ENCODE results near the gene METTL25. TPM values are rescaled to one million over a fixed set of nuclear protein-coding genes. Genes with fewer than 3 reads are reported as not detected.

METTL25 gene
- total and polyA plus RNA-seq, 10 of the 15 experiments (the other 5 are each of a cell fraction or from before 2014, with no cell fraction given), result 5.6 to 11.3 (median 8.0) TPM

DNA sequence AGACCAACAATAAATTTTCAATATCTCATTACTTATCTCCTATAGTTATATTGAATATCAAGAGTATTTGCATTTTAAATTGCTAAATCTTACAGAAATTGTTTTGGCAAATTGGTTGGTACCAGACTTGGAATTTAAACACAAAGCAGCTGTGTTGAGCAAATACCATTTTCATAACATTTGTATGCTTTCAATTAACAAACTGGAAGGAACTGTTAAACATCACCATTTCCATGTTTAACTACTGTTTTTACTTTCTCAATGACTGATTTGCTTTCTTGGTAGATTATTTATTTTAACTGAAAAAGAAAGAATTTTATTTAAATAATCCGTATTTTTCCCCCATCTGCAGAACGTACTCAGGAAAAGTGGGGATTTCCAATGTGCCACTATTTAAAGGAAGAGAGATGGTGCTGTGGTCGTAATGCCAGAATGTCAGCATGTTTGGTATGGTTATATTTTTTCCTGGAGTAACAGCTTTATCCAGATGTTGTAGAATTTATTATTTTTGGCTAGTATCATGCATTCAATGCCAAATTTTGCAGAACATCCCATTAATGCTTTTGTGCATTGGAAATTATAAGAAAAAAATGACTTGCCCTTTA lies 72.3 kb downstream of the METTL25 start:
- DNase-seq (ENCODE audit: low read depth, low spot score) (no peak), FAIRE-seq (no peak), ATAC-seq (no peak)
- no peak for TF ChIP-seq TCF7 (IDR thresholded peaks at IDR 0.05; ENCODE audit: borderline replicate concordance)
- no peak for TF ChIP-seq RUNX3 (IDR thresholded peaks at IDR 0.05; ENCODE audit: low read length)
- no peak for TF ChIP-seq IKZF1 (conservative IDR thresholded peaks at IDR 0.05)
- TF ChIP-seq SMC3 (IDR thresholded peaks at IDR 0.05; ENCODE audit: borderline replicate concordance, low read length), result no peak
- no peak for TF ChIP-seq MTA3 (IDR thresholded peaks at IDR 0.05; ENCODE audit: borderline replicate concordance, low read length)
- TF ChIP-seq RFX5 (IDR thresholded peaks at IDR 0.05; ENCODE audit: low read depth, low read length), result no peak
- TF ChIP-seq, protein P1, sequence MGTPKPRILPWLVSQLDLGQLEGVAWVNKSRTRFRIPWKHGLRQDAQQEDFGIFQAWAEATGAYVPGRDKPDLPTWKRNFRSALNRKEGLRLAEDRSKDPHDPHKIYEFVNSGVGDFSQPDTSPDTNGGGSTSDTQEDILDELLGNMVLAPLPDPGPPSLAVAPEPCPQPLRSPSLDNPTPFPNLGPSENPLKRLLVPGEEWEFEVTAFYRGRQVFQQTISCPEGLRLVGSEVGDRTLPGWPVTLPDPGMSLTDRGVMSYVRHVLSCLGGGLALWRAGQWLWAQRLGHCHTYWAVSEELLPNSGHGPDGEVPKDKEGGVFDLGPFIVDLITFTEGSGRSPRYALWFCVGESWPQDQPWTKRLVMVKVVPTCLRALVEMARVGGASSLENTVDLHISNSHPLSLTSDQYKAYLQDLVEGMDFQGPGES (IDR thresholded peaks at IDR 0.05), result no peak
- TF ChIP-seq, protein P2, sequence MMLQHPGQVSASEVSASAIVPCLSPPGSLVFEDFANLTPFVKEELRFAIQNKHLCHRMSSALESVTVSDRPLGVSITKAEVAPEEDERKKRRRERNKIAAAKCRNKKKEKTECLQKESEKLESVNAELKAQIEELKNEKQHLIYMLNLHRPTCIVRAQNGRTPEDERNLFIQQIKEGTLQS (IDR thresholded peaks at IDR 0.05; ENCODE audit: borderline replicate concordance, extremely low read depth, low read depth, low read length), result no peak
- no peak for TF ChIP-seq TARDBP (IDR thresholded peaks at IDR 0.05; ENCODE audit: borderline replicate concordance)
- intact Hi-C loops (cut with micrococcal nuclease; ENCODE audit: unreplicated experiment), result no loop called here
- in situ Hi-C loops (cut with MboI), result no loop called here
- ChIA-PET SMC1A (ENCODE audit: uncharacterized antibody, unreplicated experiment) (no interaction called here), CTCF (interaction anchor here (0.9 to 2.0 kb wide), 2 partner anchors 32 to 196 kb away, joined by 3 to 5 read pairs; no protein-coding TSS in a partner anchor), RAD21 (ENCODE audit: unreplicated experiment) (no interaction called here), POLR2A (no interaction called here)
- WGBS (ENCODE audit: insufficient coverage, insufficient replicate concordance, low lambda C conversion rate, missing lambda C conversion rate), result 73% methylated on average over 3 of the region's 3 CpGs
- no peaks in the 10 kb centered on the region for H3K4me1 ChIP-seq (ENCODE audit: control insufficient read depth, insufficient read depth, low read length)
- H2AFZ ChIP-seq (ENCODE audit: control insufficient read depth, low read depth, low read length), result no peak overlapping the region
- BruUV-seq (replicated peaks), result no TSS peak
- H3K9me3 ChIP-seq (replicated peaks; ENCODE audit: control insufficient read depth, insufficient read depth, low read length), result no peaks in the 10 kb centered on the region
- H4K20me1 ChIP-seq (ENCODE audit: control insufficient read depth, insufficient read depth), result no peaks in the 10 kb centered on the region
- H3K27ac ChIP-seq (ENCODE audit: control insufficient read depth, insufficient read depth), result no peak overlapping the region
- H3K4me3 ChIP-seq, result no peak overlapping the region
- H3K79me2 ChIP-seq (ENCODE audit: control insufficient read depth, insufficient read depth, low read length), result no peaks in the 10 kb centered on the region
- no peak overlapping the region for H3K9ac ChIP-seq (ENCODE audit: control insufficient read depth, insufficient read depth, low read length)
- no peak overlapping the region for H3K4me2 ChIP-seq (ENCODE audit: control insufficient read depth, insufficient read depth)
- H3K36me3 ChIP-seq (ENCODE audit: control insufficient read depth in 2 of 2, insufficient read depth in 2 of 2, low read length in 1 of 2), result no peaks in the 10 kb centered on the region
- no peaks in the 10 kb centered on the region for H3K27me3 ChIP-seq (replicated peaks in 1 of 2; ENCODE audit: control insufficient read depth in 2 of 2, insufficient read depth in 2 of 2, low read length in 1 of 2)

Data from GM12878 (cell line).